NCI-H187 (cell line): ENCODE data around the gene GSTO1.
"Not testable (repeated sequence)": the region's sequence is repeated elsewhere in the genome, so short reads cannot be mapped to it uniquely, and the experiment has no call there.

Experiments
- DNase-seq, 2 experiments: peaks; one replicate each; lab custom pipeline; 2025; lab: John Stamatoyannopoulos, UW

GSTO1 gene

DNA sequence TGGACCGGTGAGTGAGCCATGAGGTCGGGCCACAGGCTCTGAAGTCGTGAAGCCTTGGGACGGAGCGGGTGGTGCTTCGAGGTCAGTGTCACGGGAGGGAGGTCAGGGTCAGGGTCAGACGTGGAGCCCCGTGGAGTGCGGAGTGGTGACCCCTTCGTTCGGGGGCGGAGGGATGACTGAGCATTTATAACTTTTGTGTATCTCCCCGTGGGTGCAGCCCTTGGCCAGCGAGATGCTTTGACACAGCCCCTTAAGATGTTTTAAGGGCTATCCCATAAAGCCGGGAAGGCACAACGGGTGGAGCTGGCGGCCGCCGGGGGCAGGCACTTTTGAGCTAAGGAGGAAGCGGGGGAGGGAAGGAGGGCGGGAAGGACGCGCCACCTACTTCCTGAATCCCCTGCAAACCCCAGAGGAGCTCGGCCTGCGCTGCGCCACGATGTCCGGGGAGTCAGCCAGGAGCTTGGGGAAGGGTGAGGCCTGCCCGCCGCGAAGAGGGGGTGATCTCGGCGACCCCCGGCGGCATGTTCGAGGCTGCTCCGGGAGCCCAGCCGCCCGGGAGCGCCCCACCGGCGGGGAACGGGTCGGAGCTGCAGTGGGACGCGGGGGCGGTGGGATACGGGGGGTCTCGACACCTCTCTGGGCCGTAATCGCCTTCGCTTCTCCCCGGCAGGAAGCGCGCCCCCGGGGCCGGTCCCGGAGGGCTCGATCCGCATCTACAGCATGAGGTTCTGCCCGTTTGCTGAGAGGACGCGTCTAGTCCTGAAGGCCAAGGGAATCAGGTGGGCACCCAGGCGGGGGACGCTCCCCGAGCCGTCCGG is at the start of gene GSTO1:
TSS of gene GSTO1 (plus strand) at position 400 of the 818 bp plus-strand sequence. CDS start at position 437, 37 bp downstream.
- DNase-seq, result no peak

GRCh38 chr10:104208730-104209129 is 46.0 kb upstream of the GSTO1 start:
- DNase-seq, result no peak

- DNase-seq, result no peak
These were observed 45.0 kb upstream of the GSTO1 start for GRCh38 chr10:104209575-104210198.

GRCh38 chr10:104216631-104217030 is 38.1 kb upstream of the GSTO1 start:
- no peak for DNase-seq

GRCh38 chr10:104218751-104219150 is 35.9 kb upstream of the GSTO1 start:
- no peak for DNase-seq

DNA sequence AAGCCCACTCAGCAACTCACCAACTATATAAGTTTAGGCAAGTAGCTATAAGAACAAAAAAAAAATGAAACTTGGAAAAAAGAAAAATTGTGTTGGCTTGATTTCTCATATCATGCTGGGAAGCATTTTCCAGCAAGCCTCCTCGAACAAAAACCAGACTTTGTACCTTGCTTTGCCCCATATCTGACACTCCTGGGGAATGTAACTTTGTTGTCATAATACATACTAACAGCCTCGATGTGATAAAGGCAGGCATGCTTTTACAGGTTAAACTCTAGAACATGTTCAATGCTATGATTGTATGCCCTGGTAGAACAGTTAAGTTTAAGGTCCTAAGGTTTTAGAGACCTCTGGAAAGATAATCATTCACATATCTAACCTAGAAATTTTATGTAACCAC is 34.2 kb upstream of the GSTO1 start:
- DNase-seq, result no peak

- no peak for DNase-seq
These were observed 31.4 kb upstream of the GSTO1 start for GRCh38 chr10:104223304-104223703.

DNA sequence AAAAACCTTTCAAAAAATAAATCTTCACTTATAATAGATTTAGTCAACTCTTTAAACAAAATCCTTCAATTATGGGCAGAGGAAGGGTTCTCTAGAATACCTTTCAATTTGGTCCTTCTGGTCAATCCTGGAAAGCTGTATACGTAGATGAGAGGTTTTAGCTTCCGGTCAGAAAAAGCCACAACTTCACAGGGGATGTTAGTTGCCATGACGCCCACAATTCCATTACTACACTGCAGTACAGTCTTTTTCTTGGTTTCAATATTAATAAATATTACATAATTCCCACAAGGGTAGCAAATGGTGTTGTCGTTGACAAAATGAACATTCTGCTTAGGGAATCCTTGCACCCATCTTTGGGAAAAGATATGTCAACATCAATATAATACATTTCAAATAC is 24.2 kb upstream of the GSTO1 start:
- no peak for DNase-seq

- DNase-seq, result peak; percentile 70 to 82
These were observed 22.7 kb upstream of the GSTO1 start, which contains the start of gene CFAP43 for GRCh38 chr10:104231784-104232612. CFAP43 (minus strand) TSS chr10:104232364; CDS start chr10:104232246, 118 bp downstream.

DNA sequence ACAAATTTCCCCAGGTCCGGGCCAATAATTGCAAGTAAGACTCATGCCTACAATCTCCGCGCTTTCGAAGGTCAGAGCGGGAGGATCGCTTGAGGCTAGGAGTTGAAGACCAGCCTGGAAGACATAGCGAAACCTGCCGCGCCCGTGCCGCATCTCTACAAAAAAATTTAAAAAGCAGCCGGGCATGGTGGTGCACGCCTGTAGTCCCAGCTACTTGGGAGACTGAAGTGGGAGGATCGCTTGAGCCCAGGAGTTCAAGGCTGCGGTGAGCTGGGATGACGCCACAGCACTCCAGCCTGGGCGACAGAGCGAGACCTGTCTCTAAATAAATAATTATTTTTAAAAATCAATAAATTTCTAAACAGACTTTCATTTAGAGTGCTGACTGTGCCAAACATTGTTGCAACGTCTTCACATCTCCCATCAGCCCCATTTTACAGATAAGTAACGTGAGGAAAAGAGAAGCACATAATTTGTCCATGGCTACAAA is 22.0 kb upstream of the GSTO1 start:
- no peak for DNase-seq

DNA sequence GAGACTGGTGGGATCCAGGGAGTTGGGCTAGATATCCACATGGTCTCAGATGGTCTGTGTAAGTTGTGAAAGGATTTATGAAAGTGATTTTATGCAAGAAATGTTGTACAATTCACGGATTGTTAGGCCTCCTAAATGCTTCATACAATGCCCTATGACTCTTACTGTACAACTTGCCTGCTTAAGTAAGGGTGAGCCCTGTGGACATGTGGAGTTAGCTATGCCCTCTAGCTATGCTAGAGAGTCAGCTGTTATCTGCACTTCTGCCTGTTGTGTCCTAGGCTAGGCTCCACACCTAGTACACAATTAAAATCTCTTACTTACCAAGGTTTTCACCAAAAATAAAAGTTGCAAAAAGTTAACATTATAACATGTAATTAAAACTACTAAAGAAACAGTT is 20.9 kb upstream of the GSTO1 start:
- no peak for DNase-seq

- DNase-seq, result no peak
These were observed 19.8 kb upstream of the GSTO1 start for GRCh38 chr10:104234934-104235333.

- DNase-seq, result no peak
These were observed 18.9 kb upstream of the GSTO1 start for GRCh38 chr10:104235801-104236200.

DNA sequence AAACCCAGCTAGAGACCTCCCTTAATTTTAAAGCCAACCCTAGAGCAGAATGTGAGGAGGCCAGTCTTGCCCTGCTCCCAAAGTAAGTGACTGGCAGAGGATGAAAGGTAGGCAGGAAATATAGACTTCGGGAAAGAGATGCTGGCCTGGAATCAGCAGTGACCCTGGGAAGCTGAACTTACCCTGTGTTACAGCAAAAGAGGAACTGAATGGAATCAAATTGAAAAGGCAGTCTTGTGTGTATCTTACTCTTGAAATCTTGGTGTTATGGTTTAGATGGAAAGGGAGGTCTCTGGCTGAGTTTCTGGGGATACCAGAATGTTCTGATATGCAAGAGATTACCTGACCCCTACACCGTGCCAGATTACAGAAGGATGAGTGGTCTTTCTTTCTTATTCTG is 14.6 kb upstream of the GSTO1 start:
- no peak for DNase-seq

DNA sequence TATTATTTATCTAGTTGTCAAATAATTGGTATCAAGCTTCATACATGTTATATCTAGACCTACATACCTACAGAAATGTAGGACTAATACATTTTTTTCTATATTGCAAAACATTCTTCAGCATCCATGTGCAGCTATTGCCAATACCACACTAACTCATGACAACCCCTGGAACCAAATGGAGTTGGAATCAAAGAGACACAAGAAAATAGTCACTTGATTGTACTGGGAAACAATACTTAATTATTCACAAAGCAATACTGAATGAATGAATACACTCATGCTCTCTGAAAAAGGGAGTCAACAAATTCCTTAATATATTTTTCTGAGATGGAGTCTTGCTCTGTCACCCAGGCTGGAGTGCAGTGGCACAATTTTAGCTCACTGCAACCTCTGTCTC is 12.1 kb upstream of the GSTO1 start:
- DNase-seq, result no peak

GRCh38 chr10:104243009-104243408 is 11.7 kb upstream of the GSTO1 start:
- not testable (repeated sequence) for DNase-seq

DNA sequence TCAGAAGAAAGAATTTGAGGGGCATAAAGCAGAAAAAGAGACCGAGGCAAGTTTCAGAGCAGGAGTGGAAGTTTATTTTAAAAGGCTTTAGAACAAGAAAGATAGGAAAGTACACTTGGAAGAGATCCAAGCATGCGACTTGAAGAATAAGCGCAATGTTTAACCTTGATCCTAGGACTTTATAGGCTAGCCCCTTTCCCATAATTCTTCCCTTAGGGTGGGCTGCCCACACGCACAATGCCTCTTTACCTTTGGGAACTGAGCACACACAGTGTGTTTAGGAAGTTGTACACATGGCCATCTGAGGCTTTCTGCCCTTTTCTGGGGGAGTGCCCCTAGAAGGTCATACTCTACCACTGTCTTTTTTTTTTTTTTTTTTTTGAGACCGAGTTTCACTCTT is 11.2 kb upstream of the GSTO1 start:
- DNase-seq, result no peak

DNA sequence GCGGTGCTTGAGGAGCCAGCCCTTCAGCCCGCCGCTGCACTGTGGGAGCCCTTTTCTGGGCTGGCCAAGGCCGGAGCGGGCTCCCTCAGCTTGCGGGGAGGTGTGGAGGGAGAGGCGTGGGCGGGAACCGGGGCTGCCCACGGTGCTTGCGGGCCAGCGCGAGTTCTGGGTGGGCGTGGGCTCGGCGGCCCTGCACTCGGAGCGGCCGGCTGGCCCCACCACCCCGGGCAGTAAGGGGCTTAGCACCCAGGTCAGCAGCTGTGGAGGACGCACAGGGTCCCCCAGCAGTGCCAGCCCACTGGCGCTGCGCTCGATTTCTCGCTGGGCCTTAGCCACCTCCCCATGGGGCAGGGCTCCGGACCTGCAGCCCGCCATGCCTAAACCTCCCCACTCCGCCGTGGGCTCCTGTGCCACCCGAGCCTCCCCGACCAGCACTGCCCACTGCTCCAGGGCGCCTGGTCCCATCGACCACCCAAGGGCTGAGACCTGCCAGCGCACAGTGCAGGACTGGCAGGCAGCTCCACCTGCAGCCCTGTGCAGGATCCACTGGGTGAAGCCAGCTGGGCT is 9.5 kb upstream of the GSTO1 start:
- DNase-seq, result no peak

GRCh38 chr10:104246976-104247375 is 7.7 kb upstream of the GSTO1 start:
- DNase-seq, result no peak

GRCh38 chr10:104247513-104248146 is 7.1 kb upstream of the GSTO1 start:
- DNase-seq, result no peak

GRCh38 chr10:104248931-104249330 is 5.8 kb upstream of the GSTO1 start:
- not testable (repeated sequence) for DNase-seq

DNA sequence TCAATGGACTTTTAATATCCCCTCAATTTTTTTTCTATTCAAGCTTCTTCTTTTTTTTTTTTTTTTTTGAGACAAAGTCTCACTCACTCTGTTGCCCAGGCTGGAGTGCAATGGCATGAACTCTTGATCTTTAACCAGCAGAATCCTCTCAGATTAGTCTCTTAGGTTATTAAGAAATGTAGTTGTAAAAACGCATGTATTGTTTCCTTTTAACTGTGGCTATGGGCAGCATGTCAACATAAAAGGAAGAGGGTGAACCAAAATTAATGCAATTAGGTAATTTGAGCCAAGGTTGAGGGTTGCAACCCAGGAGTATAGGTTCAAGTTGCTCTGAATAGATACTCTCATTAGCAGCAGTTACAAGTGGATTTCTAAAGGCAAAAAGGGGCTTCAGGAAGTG is 4.3 kb upstream of the GSTO1 start:
- no peak for DNase-seq
